ENCODE measurements around the gene SCNN1A. TPM values are rescaled to one million over a fixed set of nuclear protein-coding genes. Genes with fewer than 3 reads are reported as not detected.

SCNN1A gene
- total and polyA plus RNA-seq, 4 donors, result 86.6 to 312 (median 125) TPM

DNA sequence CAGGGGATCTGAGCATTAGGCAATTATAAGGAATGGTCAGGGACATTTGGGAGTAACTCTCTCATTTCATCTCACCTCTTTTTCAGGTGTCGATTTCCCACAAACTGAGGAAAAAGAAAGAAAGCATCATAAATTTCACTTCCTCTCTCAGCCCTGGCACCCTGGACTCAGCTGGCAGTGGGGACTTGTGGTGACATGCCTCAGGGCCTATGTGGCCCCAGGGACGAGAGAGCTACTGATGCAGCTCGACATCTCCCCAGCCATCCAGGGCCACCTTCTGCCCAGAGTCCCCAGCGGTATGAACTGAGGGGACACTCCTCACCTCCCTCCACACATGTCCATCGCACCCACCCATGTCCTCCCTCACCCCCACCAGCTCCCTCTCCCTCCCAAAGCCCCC, 45.2 kb downstream of the SCNN1A start:
- peaks cover 6 to 26% (median 8%) of the 10 kb centered on the region in 5 donors for H3K4me1 ChIP-seq (ENCODE audit: control insufficient read depth in 5 of 5, insufficient read depth in 5 of 5, low read length in 5 of 5)
- H3K27ac ChIP-seq (ENCODE audit: low read depth in 1 of 2, low read length in 1 of 2), result peak overlapping the region in 1 of 2 donors; percentile 2
- TF ChIP-seq, protein P1, sequence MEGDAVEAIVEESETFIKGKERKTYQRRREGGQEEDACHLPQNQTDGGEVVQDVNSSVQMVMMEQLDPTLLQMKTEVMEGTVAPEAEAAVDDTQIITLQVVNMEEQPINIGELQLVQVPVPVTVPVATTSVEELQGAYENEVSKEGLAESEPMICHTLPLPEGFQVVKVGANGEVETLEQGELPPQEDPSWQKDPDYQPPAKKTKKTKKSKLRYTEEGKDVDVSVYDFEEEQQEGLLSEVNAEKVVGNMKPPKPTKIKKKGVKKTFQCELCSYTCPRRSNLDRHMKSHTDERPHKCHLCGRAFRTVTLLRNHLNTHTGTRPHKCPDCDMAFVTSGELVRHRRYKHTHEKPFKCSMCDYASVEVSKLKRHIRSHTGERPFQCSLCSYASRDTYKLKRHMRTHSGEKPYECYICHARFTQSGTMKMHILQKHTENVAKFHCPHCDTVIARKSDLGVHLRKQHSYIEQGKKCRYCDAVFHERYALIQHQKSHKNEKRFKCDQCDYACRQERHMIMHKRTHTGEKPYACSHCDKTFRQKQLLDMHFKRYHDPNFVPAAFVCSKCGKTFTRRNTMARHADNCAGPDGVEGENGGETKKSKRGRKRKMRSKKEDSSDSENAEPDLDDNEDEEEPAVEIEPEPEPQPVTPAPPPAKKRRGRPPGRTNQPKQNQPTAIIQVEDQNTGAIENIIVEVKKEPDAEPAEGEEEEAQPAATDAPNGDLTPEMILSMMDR (IDR thresholded peaks at IDR 0.05; ENCODE audit: control extremely low read depth, extremely low read depth), result no peak
- H3K9me3 ChIP-seq (ENCODE audit: control insufficient read depth in 4 of 4, insufficient read depth in 3 of 4, low read length in 3 of 4), result no peaks in the 10 kb centered on the region
- H3K4me3 ChIP-seq, result no peak overlapping the region
- no peak overlapping the region for H3K9ac ChIP-seq (ENCODE audit: insufficient read depth in 1 of 2, low read length in 2 of 2)
- no peak for ATAC-seq (ENCODE audit: insufficient read depth, low FRiP score)
- H3K27me3 ChIP-seq (ENCODE audit: control insufficient read depth in 3 of 3, insufficient read depth in 3 of 3, low read length in 2 of 3), result no peaks in the 10 kb centered on the region
- peaks cover 36 to 63% (median 43%) of the 10 kb centered on the region in 4 donors for H3K36me3 ChIP-seq (ENCODE audit: control insufficient read depth in 4 of 4, insufficient read depth in 4 of 4, low read length in 4 of 4)
- DNase-seq, result no peak
- WGBS, 2 donors, result 81 to 82% methylated on average over 5 of the region's 5 CpGs

DNA sequence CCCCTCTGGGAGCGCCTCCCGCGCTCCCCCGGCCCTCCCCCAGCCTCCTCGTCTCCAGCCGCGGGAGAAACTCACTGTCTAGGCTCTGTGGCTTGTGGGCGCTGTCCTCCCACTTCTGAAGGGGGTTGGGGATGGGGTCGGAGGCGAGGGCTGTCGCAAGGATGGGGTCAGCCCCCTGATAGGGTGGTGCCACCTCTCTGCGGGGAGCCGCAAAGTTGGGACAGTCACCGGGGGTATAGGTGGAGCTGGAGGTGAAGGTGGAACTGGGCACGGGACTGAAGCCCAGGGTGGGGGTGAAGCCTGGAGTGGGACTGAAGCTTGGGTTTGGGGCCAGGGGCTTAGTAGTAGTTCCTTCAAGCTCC, 45.7 kb downstream of the SCNN1A start:
- TF ChIP-seq, protein P1 (IDR thresholded peaks at IDR 0.05; ENCODE audit: control extremely low read depth, extremely low read depth), result no peak
- no peak for ATAC-seq (ENCODE audit: insufficient read depth, low FRiP score)
- Histone ChIP-seq H3K9me3 (ENCODE audit: control insufficient read depth in 4 of 4, insufficient read depth in 3 of 4, low read length in 3 of 4) (no peaks in the 10 kb centered on the region), H3K4me3 (no peak overlapping the region), H3K27ac (ENCODE audit: low read depth in 1 of 2, low read length in 1 of 2) (no peak overlapping the region), H3K27me3 (ENCODE audit: control insufficient read depth in 3 of 3, insufficient read depth in 3 of 3, low read length in 2 of 3) (no peaks in the 10 kb centered on the region), H3K36me3 (ENCODE audit: control insufficient read depth in 4 of 4, insufficient read depth in 4 of 4, low read length in 4 of 4) (peaks cover 36 to 62% (median 43%) of the 10 kb centered on the region in 4 donors), H3K4me1 (ENCODE audit: control insufficient read depth in 5 of 5, insufficient read depth in 5 of 5, low read length in 5 of 5) (peaks cover under 1 to 27% (median 6%) of the 10 kb centered on the region in 5 donors), H3K9ac (ENCODE audit: insufficient read depth in 1 of 2, low read length in 2 of 2) (no peak overlapping the region)
- no peak for DNase-seq
- 79 to 83% methylated on average over 15 of the region's 15 CpGs for WGBS, 2 donors

DNA sequence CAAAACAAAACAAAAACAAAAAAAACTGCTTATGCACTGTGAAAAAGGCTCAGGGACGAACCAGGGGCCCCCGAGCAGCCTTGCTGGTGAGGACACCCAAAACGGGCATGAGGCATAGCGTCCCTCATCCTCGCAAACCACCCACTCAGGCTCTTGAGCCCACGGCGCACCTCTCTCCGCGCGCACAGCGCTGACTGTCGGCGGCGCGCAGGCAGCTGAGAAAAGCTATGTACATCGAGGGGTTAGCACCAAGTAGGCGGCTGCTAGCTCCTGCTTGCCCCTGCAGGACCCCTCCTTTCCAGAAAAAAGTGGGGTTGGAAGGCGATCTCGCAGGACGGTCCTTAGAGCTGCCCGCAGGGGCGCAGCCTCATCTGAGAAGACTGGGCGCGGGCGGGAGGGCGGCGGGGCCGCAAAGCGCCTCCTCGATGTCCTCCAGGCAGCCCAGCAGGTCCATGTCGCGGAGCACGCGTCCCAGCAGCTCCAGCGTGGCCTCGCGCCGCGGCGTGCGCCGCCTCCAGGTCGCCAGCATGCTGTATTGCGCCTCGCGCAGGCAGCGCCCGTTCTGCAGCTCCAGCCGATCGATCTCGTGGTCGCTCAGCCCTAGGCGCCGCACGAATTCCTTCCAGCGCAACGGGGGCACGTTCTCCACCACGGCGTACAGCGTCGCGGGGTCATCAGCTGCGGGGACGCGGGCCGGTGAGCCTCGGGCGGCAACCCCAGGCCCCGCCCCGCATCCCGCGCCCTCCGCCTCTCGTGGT, 46.2 kb downstream of the SCNN1A start:
- Histone ChIP-seq H3K9ac (ENCODE audit: insufficient read depth in 1 of 2, low read length in 2 of 2) (no peak overlapping the region), H3K36me3 (ENCODE audit: control insufficient read depth in 4 of 4, insufficient read depth in 4 of 4, low read length in 4 of 4) (peaks cover 34 to 59% (median 42%) of the 10 kb centered on the region in 4 donors), H3K27ac (ENCODE audit: low read depth in 1 of 2, low read length in 1 of 2) (no peak overlapping the region), H3K27me3 (ENCODE audit: control insufficient read depth in 3 of 3, insufficient read depth in 3 of 3, low read length in 2 of 3) (no peaks in the 10 kb centered on the region), H3K9me3 (ENCODE audit: control insufficient read depth in 4 of 4, insufficient read depth in 3 of 4, low read length in 3 of 4) (no peaks in the 10 kb centered on the region), H3K4me3 (no peak overlapping the region), H3K4me1 (ENCODE audit: control insufficient read depth in 5 of 5, insufficient read depth in 5 of 5, low read length in 5 of 5) (peaks cover 0 to 29% (median 3%) of the 10 kb centered on the region in 5 donors)
- no peak for ATAC-seq (ENCODE audit: insufficient read depth, low FRiP score)
- TF ChIP-seq, protein P1 (IDR thresholded peaks at IDR 0.05; ENCODE audit: control extremely low read depth, extremely low read depth), result no peak
- 90 to 91% methylated on average over 75 of the region's 75 CpGs for WGBS, 2 donors
- no peak for DNase-seq

All from lung (tissue), 12 donors.